Nephron (organoid): Measurements from ENCODE around the gene PDE4A.
"Not testable (repeated sequence)": the region's sequence is repeated elsewhere in the genome, so short reads cannot be mapped to it uniquely, and the experiment has no call there.

Experiments
- H3K27ac Mint-ChIP-seq, 3 experiments: 2 replicates each; pipeline ENCODE4 v1.8.0; 2020; ENCODE audit warnings: mixed read lengths in 3 of 3, mild to moderate bottlenecking in 2 of 3, moderate library complexity in 1 of 3
- H3K27me3 Mint-ChIP-seq: 2 replicates; pipeline ENCODE4 v1.8.0; 2021; ENCODE audit warnings: low read depth, mild to moderate bottlenecking, moderate library complexity, mixed read lengths
- H3K36me3 Mint-ChIP-seq: 2 replicates; pipeline ENCODE4 v1.8.0; 2020; ENCODE audit warnings: low read depth, mixed read lengths
- H3K4me1 Mint-ChIP-seq: 2 replicates; pipeline ENCODE4 v1.8.0; 2020; ENCODE audit warnings: mixed read lengths
- H3K4me3 Mint-ChIP-seq, 3 experiments: 2 replicates each; pipeline ENCODE4 v1.8.0; 2020; ENCODE audit warnings: mild to moderate bottlenecking in 3 of 3, mixed read lengths in 3 of 3, moderate library complexity in 2 of 3
- H3K9me3 Mint-ChIP-seq: 2 replicates; pipeline ENCODE4 v1.8.0; 2020; ENCODE audit warnings: mixed read lengths
- TF ChIP-seq, protein P1 (sequence below), 3 experiments: fragments of 200-600 bp; sonication (generic); IDR thresholded peaks; one replicate each; pipeline ENCODE4 v1.5.0; 2021; ENCODE audit warnings: antibody characterized with exemption in 3 of 3; ENCODE audit not compliant: unreplicated experiment in 3 of 3

PDE4A gene

DNA sequence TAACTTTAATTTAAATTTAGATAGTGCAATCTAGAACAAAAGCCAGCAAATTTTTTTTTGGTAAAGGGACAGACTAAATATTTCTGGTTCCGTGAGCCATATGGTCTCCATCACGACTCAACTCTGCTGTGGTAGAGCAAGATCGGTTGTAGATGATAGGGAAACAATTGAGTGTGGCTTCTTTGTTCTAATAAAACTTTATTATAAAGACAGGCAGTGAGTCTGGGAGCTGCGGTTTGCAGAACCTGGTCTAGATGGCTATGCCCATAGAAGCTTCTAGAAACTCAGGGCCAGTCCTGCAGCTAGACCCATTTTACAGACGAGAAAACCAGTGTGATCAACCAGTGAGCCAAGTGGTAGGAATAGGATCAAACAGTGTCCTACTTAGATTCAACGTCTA lies 28.2 kb upstream of the PDE4A start:
- no peak overlapping the region for H3K27ac Mint-ChIP-seq
- H3K27me3 Mint-ChIP-seq, result no peaks in the 10 kb centered on the region

DNA sequence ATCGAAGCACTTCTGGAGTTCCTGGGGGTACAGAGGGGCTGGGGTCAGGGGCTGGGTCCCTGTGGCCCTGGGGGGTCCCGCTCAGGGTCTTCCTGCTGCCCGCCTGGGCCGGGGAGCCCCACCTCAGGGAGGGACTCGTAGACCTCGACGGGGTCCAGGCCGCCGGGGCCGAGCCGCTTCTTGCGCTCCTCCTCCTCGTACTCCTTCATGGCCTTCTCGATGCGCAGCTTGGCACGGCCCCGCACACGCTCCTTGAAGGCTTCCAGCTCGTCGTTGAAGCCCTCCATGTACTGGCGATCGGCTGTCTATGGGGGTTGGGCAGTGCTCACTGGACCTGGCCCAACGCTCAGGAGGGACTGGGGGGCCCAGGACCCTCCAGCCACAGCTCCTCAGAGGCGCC lies 27.2 kb upstream of the PDE4A start:
- Mint-ChIP-seq H3K4me3 (no peak overlapping the region), H3K36me3 (peaks cover 34% of the 10 kb centered on the region), H3K9me3 (no peaks in the 10 kb centered on the region), H3K27me3 (no peaks in the 10 kb centered on the region), H3K4me1 (no peaks in the 10 kb centered on the region), H3K27ac (no peak overlapping the region)
- TF ChIP-seq, protein P1, sequence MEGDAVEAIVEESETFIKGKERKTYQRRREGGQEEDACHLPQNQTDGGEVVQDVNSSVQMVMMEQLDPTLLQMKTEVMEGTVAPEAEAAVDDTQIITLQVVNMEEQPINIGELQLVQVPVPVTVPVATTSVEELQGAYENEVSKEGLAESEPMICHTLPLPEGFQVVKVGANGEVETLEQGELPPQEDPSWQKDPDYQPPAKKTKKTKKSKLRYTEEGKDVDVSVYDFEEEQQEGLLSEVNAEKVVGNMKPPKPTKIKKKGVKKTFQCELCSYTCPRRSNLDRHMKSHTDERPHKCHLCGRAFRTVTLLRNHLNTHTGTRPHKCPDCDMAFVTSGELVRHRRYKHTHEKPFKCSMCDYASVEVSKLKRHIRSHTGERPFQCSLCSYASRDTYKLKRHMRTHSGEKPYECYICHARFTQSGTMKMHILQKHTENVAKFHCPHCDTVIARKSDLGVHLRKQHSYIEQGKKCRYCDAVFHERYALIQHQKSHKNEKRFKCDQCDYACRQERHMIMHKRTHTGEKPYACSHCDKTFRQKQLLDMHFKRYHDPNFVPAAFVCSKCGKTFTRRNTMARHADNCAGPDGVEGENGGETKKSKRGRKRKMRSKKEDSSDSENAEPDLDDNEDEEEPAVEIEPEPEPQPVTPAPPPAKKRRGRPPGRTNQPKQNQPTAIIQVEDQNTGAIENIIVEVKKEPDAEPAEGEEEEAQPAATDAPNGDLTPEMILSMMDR (IDR thresholded peaks at IDR 0.05; ENCODE audit: unreplicated experiment in 3 of 3), result no peak

More for the DNA sequence above, 28.2 kb upstream of the PDE4A start:
- Mint-ChIP-seq H3K9me3 (no peaks in the 10 kb centered on the region), H3K36me3 (peaks cover 29% of the 10 kb centered on the region), H3K4me1 (no peaks in the 10 kb centered on the region), H3K4me3 (no peak overlapping the region)
- TF ChIP-seq, protein P1 (IDR thresholded peaks at IDR 0.05; ENCODE audit: unreplicated experiment in 3 of 3), result no peak

DNA sequence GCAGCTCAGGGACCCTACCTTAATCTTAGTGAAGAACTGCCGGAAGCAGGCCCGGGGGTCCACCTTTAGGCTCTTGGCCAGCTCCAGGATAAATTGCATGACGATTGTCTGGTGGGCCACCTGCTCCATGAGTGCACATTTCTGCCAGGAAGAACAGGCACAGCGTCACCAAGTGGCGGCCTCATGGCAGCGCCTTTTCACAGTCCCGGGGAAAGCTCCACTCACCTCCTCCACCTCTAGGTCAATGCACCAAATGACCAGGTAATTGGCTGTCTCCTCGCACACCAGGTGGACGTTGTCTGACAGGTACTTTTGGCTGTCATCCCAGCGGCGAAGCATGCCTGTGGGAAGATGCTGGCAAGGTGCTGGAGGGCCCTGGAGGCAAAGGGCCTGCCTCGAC lies 25.3 kb upstream of the PDE4A start:
- Mint-ChIP-seq H3K36me3 (peaks cover 39% of the 10 kb centered on the region), H3K27ac (no peak overlapping the region), H3K4me3 (no peak overlapping the region), H3K27me3 (no peaks in the 10 kb centered on the region), H3K4me1 (no peaks in the 10 kb centered on the region), H3K9me3 (no peaks in the 10 kb centered on the region)
- TF ChIP-seq, protein P1 (IDR thresholded peaks at IDR 0.05; ENCODE audit: unreplicated experiment in 3 of 3), result no peak

DNA sequence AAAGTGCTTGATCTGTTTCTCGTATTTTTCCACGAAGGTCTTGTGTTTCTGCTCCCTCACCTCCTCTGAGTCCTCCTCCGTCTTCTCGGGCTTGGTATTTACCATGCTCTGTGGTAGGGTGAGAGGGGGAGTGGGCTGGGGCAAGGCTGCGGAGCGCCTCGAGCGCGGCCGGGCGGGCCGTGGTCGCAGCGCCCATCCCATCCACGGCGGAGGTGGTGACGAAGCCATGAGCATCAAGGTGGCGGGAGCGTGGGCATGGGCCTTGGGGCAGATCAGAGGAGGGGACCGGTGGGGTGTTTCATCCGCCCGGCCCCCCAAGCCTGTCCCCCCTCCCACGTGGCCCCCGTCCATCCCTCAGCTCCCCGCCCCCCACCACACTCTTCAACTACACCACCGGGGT lies 24.9 kb upstream of the PDE4A start:
- no peaks in the 10 kb centered on the region for H3K4me1 Mint-ChIP-seq
- no peak overlapping the region for H3K4me3 Mint-ChIP-seq
- no peak overlapping the region for H3K27ac Mint-ChIP-seq
- TF ChIP-seq, protein P1 (IDR thresholded peaks at IDR 0.05; ENCODE audit: unreplicated experiment in 3 of 3), result no peak
- no peaks in the 10 kb centered on the region for H3K9me3 Mint-ChIP-seq
- H3K27me3 Mint-ChIP-seq, result no peaks in the 10 kb centered on the region
- peaks cover 39% of the 10 kb centered on the region for H3K36me3 Mint-ChIP-seq

GRCh38 chr19:10395917-10396316 lies 24.4 kb upstream of the PDE4A start:
- peaks cover 35% of the 10 kb centered on the region for H3K36me3 Mint-ChIP-seq
- no peak overlapping the region for H3K4me3 Mint-ChIP-seq
- no peak overlapping the region for H3K27ac Mint-ChIP-seq
- no peaks in the 10 kb centered on the region for H3K9me3 Mint-ChIP-seq
- H3K27me3 Mint-ChIP-seq, result no peaks in the 10 kb centered on the region
- TF ChIP-seq, protein P1 (IDR thresholded peaks at IDR 0.05; ENCODE audit: unreplicated experiment in 3 of 3), result no peak
- peaks cover 2% of the 10 kb centered on the region for H3K4me1 Mint-ChIP-seq

DNA sequence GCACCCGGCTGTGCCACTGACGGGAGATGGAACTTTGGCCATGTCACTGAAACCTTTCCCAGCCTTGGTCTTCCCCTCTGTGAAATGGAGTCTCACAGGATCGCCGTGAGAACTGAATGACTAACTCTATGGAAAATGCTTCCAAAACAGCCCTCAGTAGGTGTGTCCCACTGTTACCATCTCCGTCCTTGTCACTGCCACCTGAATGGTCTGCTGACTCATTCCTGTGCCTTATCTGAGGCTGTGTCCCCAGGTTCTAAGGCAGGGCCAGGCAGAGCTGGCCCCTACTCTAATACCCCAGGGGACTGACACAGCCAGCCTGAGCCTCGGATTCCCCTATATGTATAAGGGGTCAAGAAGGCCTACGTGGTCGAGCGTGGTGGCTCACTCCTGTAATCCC lies 21.5 kb upstream of the PDE4A start:
- Mint-ChIP-seq H3K9me3 (no peaks in the 10 kb centered on the region), H3K4me1 (peaks cover 16% of the 10 kb centered on the region), H3K4me3 (no peak overlapping the region), H3K27ac (no peak overlapping the region), H3K36me3 (peaks cover 24% of the 10 kb centered on the region), H3K27me3 (peaks cover 8% of the 10 kb centered on the region)
- TF ChIP-seq, protein P1 (IDR thresholded peaks at IDR 0.05; ENCODE audit: unreplicated experiment in 3 of 3), result no peak

DNA sequence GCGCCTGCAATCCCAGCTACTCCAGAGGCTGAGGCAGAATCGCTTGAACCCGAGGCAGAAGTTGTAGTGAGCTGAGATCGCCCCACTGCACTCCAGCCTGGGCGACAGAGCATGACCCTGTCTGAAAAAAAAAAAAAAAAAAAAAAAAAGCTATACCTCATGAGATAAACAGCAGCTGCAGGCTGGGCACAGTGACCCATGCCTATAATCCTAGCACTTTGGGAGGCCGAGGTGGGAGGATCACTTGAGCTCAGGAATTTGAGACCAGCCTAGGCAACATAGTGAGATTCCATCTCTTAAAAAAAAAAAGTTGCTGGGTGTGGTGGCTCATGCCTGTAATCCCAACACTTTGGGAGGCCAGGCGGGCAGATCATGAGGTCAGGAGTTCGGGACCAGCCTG lies 21.0 kb upstream of the PDE4A start:
- Mint-ChIP-seq H3K4me3 (peak overlapping the region in 1 of 3 experiments; percentile 42), H3K36me3 (peaks cover 21% of the 10 kb centered on the region), H3K4me1 (peaks cover 16% of the 10 kb centered on the region), H3K27me3 (peaks cover 12% of the 10 kb centered on the region)
- not testable (repeated sequence) for H3K9me3 Mint-ChIP-seq, H3K27ac Mint-ChIP-seq
